ENCODE results near the gene ALAS1.

The ALAS1 gene

GRCh38 chr3:52172262-52172757, 25.6 kb upstream of the ALAS1 start:
- no peak for DNase-seq (ENCODE audit: low read depth)
- TF ChIP-seq CTCF (IDR thresholded peaks at IDR 0.05; ENCODE audit: low read depth, low read length, missing control alignments) = no peak
- H3K4me3 ChIP-seq (ENCODE audit: low read depth, low read length) = no peak overlapping the region

GRCh38 chr3:52173101-52173500, 24.9 kb upstream of the ALAS1 start:
- H3K4me3 ChIP-seq (ENCODE audit: low read depth, low read length) = no peak overlapping the region
- no peak for TF ChIP-seq CTCF (IDR thresholded peaks at IDR 0.05; ENCODE audit: low read depth, low read length, missing control alignments)
- no peak for DNase-seq (ENCODE audit: low read depth)

- DNase-seq (ENCODE audit: low read depth) = no peak
- no peak overlapping the region for H3K4me3 ChIP-seq (ENCODE audit: low read depth, low read length)
- no peak for TF ChIP-seq CTCF (IDR thresholded peaks at IDR 0.05; ENCODE audit: low read depth, low read length, missing control alignments)
These were observed 23.1 kb upstream of the ALAS1 start for GRCh38 chr3:52174896-52175295.

GRCh38 chr3:52175416-52176179, 22.4 kb upstream of the ALAS1 start:
- no peak for DNase-seq (ENCODE audit: low read depth)
- H3K4me3 ChIP-seq (ENCODE audit: low read depth, low read length) = no peak overlapping the region
- TF ChIP-seq CTCF (IDR thresholded peaks at IDR 0.05; ENCODE audit: low read depth, low read length, missing control alignments) = no peak

GRCh38 chr3:52176180-52176752, 21.7 kb upstream of the ALAS1 start:
- DNase-seq (ENCODE audit: low read depth) = no peak
- no peak overlapping the region for H3K4me3 ChIP-seq (ENCODE audit: low read depth, low read length)
- no peak for TF ChIP-seq CTCF (IDR thresholded peaks at IDR 0.05; ENCODE audit: low read depth, low read length, missing control alignments)

GRCh38 chr3:52176951-52177700, 20.8 kb upstream of the ALAS1 start:
- DNase-seq (ENCODE audit: low read depth) = no peak
- TF ChIP-seq CTCF (IDR thresholded peaks at IDR 0.05; ENCODE audit: low read depth, low read length, missing control alignments) = no peak
- H3K4me3 ChIP-seq (ENCODE audit: low read depth, low read length) = no peak overlapping the region

All from GM12864 (cell line).